Measurements from ENCODE around the gene ARMH4.

Gene ARMH4

DNA sequence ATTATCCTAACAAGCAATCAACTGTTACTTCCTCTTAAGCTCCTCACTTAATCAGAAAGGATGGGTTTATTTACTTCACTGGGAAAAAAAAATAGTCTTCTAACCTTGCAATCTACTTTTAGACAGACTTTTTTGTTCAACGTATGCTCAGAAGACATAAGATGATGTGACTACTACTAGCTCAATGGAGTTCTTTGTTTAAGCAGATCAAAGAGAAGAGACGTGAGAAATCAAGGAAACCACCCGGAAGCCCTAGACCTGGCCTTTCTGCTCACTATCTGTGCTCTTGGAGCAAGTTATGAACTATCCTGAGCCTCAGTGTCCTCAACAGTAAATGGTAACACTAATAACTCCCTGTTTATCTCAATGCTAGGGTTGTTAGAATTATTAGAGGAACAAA lies 78.5 kb downstream of the ARMH4 start:
- no peak overlapping the region for H3K4me3 ChIP-seq (replicated peaks; ENCODE audit: low read depth, low read length)
- TF ChIP-seq, protein P1, sequence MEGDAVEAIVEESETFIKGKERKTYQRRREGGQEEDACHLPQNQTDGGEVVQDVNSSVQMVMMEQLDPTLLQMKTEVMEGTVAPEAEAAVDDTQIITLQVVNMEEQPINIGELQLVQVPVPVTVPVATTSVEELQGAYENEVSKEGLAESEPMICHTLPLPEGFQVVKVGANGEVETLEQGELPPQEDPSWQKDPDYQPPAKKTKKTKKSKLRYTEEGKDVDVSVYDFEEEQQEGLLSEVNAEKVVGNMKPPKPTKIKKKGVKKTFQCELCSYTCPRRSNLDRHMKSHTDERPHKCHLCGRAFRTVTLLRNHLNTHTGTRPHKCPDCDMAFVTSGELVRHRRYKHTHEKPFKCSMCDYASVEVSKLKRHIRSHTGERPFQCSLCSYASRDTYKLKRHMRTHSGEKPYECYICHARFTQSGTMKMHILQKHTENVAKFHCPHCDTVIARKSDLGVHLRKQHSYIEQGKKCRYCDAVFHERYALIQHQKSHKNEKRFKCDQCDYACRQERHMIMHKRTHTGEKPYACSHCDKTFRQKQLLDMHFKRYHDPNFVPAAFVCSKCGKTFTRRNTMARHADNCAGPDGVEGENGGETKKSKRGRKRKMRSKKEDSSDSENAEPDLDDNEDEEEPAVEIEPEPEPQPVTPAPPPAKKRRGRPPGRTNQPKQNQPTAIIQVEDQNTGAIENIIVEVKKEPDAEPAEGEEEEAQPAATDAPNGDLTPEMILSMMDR (IDR thresholded peaks at IDR 0.05; ENCODE audit: low read length, missing control alignments), result no peak
- DNase-seq (ENCODE audit: low read depth), result no peak

DNA sequence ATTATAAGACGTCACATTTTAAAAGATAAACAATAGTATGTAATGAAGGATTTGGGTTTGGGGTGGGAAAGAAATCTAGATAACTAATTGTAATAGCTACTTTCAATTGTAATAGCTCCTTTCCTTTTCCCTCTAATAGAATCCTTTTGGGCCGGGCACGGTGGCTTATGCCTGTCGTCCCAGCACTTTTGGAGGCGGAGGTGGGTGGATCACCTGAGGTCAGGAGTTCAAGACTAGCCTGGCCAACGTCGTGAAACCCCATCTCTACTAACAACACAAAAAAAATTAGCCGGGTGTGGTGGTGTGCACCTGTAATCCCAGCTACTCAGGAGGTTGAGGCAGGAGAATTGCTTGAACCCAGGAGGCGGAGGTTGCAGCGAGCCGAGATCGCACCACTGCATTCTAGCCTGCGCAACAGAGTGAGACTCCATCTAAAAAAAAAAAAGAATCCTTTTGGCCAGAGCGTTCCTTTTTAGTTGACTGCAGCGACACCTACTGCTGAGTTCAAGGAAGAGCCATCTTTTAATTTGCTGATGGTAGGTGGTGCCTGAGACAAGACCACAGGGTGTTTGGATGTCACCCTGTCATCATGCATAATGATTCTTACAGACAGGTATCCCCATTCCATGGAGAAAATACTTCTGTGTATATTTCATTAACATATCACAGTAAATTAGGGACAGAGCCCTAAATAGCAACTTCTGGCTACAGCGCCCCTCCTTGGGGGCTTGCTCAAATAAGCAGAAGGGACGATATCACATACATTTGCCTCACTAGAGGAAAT lies 79.5 kb downstream of the ARMH4 start:
- peak; percentile 85 for DNase-seq (ENCODE audit: low read depth)
- TF ChIP-seq, protein P1 (IDR thresholded peaks at IDR 0.05; ENCODE audit: low read length, missing control alignments), result peak; percentile 75
- H3K4me3 ChIP-seq (replicated peaks; ENCODE audit: low read depth, low read length), result no peak overlapping the region

DNA sequence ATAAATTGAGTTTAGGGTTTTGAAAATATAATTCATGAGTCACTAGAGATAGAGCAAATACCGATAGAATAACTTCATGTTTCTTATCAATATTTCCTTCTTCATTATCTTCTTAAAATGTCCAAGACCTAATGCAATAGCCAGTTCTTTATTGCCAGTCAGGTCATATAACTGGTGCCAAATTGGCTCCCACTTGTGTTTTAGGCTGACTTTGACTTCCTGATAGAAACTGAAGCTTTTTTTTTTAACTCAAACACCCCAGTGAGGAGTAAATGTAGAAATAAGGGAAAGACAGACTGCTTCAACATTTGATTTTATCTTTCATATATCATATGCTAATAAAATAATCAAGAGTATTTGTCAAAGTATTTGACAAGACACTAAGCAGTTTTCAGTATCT lies 80.7 kb downstream of the ARMH4 start:
- TF ChIP-seq, protein P1 (IDR thresholded peaks at IDR 0.05; ENCODE audit: low read length, missing control alignments), result no peak
- H3K4me3 ChIP-seq (replicated peaks; ENCODE audit: low read depth, low read length), result no peak overlapping the region

GRCh38 chr14:58068306-58068705 lies 83.7 kb downstream of the ARMH4 start:
- TF ChIP-seq, protein P1 (IDR thresholded peaks at IDR 0.05; ENCODE audit: low read length, missing control alignments), result no peak
- H3K4me3 ChIP-seq (replicated peaks; ENCODE audit: low read depth, low read length), result no peak overlapping the region
- DNase-seq (ENCODE audit: low read depth), result no peak

More for the DNA sequence above, 80.7 kb downstream of the ARMH4 start:
- DNase-seq (ENCODE audit: low read depth), result peak; percentile 31

GRCh38 chr14:58066115-58066514 lies 85.9 kb downstream of the ARMH4 start:
- TF ChIP-seq, protein P1 (IDR thresholded peaks at IDR 0.05; ENCODE audit: low read length, missing control alignments), result no peak

GRCh38 chr14:58061581-58061980 lies 90.4 kb downstream of the ARMH4 start:
- H3K4me3 ChIP-seq (replicated peaks; ENCODE audit: low read depth, low read length), result no peak overlapping the region
- no peak for DNase-seq (ENCODE audit: low read depth)
- TF ChIP-seq, protein P1 (IDR thresholded peaks at IDR 0.05; ENCODE audit: low read length, missing control alignments), result no peak

More at GRCh38 chr14:58066115-58066514, 85.9 kb downstream of the ARMH4 start:
- no peak for DNase-seq (ENCODE audit: low read depth)
- H3K4me3 ChIP-seq (replicated peaks; ENCODE audit: low read depth, low read length), result no peak overlapping the region

GRCh38 chr14:58060898-58061297 lies 91.1 kb downstream of the ARMH4 start:
- DNase-seq (ENCODE audit: low read depth), result no peak
- TF ChIP-seq, protein P1 (IDR thresholded peaks at IDR 0.05; ENCODE audit: low read length, missing control alignments), result no peak
- H3K4me3 ChIP-seq (replicated peaks; ENCODE audit: low read depth, low read length), result no peak overlapping the region

Measured in fibroblast of pulmonary artery (primary cell).